ENCODE results near the gene IFI27L1.

- TF ChIP-seq CTCF (IDR thresholded peaks at IDR 0.05) (peak; percentile 22), EZH2 (IDR thresholded peaks at IDR 0.05; ENCODE audit: borderline replicate concordance, insufficient read depth, low read depth, low read length, poor library complexity, severe bottlenecking) (no peak)
Observed at GRCh38 chr14:94129758-94130414, 48.8 kb downstream of the IFI27L1 start.

All from B cell (primary cell).